ENCODE data around the gene PIM2. TPM values are rescaled to one million over a fixed set of nuclear protein-coding genes. Genes with fewer than 3 reads are reported as not detected.

The PIM2 gene
- total RNA-seq, 1 experiment from 2014 or later = 25.6 TPM

DNA sequence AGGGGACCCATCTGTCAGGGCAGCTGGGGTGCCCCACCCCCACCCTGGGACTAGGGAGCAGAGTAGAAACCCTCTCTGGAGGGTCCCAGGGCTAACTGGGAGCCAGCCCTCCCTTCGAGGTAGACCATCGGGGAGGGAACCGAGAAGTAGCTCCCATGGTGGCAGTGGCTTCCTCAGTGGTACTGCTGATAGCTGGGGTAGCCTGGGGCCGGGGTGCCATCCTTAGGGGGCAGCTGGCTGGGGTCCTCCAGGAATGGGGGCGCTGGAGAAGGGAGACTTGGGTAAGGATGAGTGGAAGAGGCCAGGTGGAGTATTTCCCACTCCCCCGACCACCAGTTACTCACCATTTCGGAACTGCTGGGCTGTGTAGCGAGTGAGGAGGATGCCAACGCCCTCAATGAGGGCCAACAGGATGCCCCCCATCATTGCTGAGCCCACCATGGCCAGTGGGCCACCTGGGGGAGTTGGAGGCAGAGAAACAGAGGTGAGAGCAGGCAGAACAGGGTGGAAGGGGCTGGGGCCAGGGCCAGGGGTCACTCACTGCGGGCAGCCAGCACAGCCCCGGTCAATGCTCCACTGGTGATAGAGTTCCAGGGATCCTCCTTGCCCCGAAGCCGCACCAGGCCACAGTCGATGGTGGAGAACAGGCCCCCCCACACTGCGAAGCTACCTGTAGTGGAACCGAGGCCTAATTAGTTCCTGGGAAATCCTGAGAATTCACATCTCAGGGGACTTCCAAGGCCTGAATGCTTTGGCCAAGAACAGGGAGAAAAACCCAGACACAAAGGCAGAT is 25.1 kb downstream of the PIM2 start:
- Histone ChIP-seq H3K9me2 (replicated peaks; ENCODE audit: low read length) (no peaks in the 10 kb centered on the region), H3F3A (ENCODE audit: low read length, unreplicated experiment) (no peaks in the 10 kb centered on the region), H3K9ac (ENCODE audit: low read length) (no peak overlapping the region), H3K36me3 (ENCODE audit: low read depth, low read length) (no peaks in the 10 kb centered on the region; the same call in 1 of the 2 replicates), H3K9me3 (ENCODE audit: low read length) (no peaks in the 10 kb centered on the region), H3K79me2 (ENCODE audit: low read length) (peaks cover 36% of the 10 kb centered on the region), H3K27me3 (ENCODE audit: low read length) (no peaks in the 10 kb centered on the region), H3K4me2 (ENCODE audit: low read length) (no peak overlapping the region), H3K4me3 (ENCODE audit: low read length) (no peak overlapping the region), H2AFZ (ENCODE audit: low read length) (no peak overlapping the region), H3K4me1 (ENCODE audit: insufficient read depth, low read length) (peaks cover 15% of the 10 kb centered on the region; the same call in 1 of the 2 replicates), H3K27ac (ENCODE audit: low read length) (no peak overlapping the region), H4K20me1 (ENCODE audit: low read length) (no peaks in the 10 kb centered on the region)
- ATAC-seq = no peak
- TF ChIP-seq EZH2phosphoT487 (IDR thresholded peaks at IDR 0.05; ENCODE audit: borderline replicate concordance, low read length) (no peak), EZH2 (IDR thresholded peaks at IDR 0.05; ENCODE audit: low read length, unreplicated experiment) (no peak)
- TF ChIP-seq, protein P1, sequence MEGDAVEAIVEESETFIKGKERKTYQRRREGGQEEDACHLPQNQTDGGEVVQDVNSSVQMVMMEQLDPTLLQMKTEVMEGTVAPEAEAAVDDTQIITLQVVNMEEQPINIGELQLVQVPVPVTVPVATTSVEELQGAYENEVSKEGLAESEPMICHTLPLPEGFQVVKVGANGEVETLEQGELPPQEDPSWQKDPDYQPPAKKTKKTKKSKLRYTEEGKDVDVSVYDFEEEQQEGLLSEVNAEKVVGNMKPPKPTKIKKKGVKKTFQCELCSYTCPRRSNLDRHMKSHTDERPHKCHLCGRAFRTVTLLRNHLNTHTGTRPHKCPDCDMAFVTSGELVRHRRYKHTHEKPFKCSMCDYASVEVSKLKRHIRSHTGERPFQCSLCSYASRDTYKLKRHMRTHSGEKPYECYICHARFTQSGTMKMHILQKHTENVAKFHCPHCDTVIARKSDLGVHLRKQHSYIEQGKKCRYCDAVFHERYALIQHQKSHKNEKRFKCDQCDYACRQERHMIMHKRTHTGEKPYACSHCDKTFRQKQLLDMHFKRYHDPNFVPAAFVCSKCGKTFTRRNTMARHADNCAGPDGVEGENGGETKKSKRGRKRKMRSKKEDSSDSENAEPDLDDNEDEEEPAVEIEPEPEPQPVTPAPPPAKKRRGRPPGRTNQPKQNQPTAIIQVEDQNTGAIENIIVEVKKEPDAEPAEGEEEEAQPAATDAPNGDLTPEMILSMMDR (conservative IDR thresholded peaks at IDR 0.05; ENCODE audit: low read depth, low read length) = no peak
- BruUV-seq (replicated peaks) = no TSS peak
- CTCF ChIA-PET = interaction anchor here (0.7 kb wide), 1 partner anchor 245 kb away, joined by 3 read pairs; no protein-coding TSS in a partner anchor
- intact Hi-C loops (cut with micrococcal nuclease) = no loop called here
- DNase-seq = no peak
- POLR2A ChIA-PET (ENCODE audit: unreplicated experiment) = no interaction called here

DNA sequence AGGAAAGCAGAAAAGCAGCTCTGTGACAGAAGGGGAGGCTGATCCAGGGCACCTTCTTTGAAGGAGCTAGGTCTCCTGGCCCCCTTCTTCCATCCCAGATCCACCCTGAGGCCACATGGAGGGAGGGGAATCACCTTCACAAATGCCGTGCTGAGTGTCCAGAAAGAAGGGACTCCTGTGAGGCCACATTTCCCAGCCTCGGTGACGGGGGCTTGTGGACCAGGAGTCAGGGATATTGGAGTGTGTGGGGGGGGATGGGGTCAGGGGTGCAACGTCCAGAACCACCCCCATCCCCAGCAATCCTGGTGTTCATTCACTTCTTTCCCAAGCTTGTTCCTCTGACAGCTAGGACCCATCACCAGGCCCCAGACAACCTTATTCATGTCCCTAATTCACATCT is 25.9 kb downstream of the PIM2 start:
- H3K9ac ChIP-seq (ENCODE audit: low read length) = no peak overlapping the region
- CTCF ChIA-PET = interaction anchor here (0.6 to 0.7 kb wide), 2 partner anchors 36 to 244 kb away, joined by 3 read pairs; no protein-coding TSS in a partner anchor
- DNase-seq (no peak), ATAC-seq (no peak)
- H4K20me1 ChIP-seq (ENCODE audit: low read length) = no peaks in the 10 kb centered on the region
- no peaks in the 10 kb centered on the region for H3K9me2 ChIP-seq (replicated peaks; ENCODE audit: low read length)
- no peak overlapping the region for H3K27ac ChIP-seq (ENCODE audit: low read length)
- intact Hi-C loops (cut with micrococcal nuclease) = no loop called here
- H3K4me3 ChIP-seq (ENCODE audit: low read length) = no peak overlapping the region
- no peaks in the 10 kb centered on the region for H3K27me3 ChIP-seq (ENCODE audit: low read length)
- no peak overlapping the region for H2AFZ ChIP-seq (ENCODE audit: low read length)
- no peak overlapping the region for H3K4me2 ChIP-seq (ENCODE audit: low read length)
- H3F3A ChIP-seq (ENCODE audit: low read length, unreplicated experiment) = no peaks in the 10 kb centered on the region
- H3K9me3 ChIP-seq (ENCODE audit: low read length) = no peaks in the 10 kb centered on the region
- peaks cover 29% of the 10 kb centered on the region for H3K79me2 ChIP-seq (ENCODE audit: low read length)
- TF ChIP-seq EZH2 (IDR thresholded peaks at IDR 0.05; ENCODE audit: low read length, unreplicated experiment) (no peak), EZH2phosphoT487 (IDR thresholded peaks at IDR 0.05; ENCODE audit: borderline replicate concordance, low read length) (no peak)
- TF ChIP-seq, protein P1 (conservative IDR thresholded peaks at IDR 0.05; ENCODE audit: low read depth, low read length) = no peak
- H3K4me1 ChIP-seq (ENCODE audit: insufficient read depth, low read length) = peaks cover 15% of the 10 kb centered on the region; the same call in 1 of the 2 replicates
- POLR2A ChIA-PET (ENCODE audit: unreplicated experiment) = interaction anchor here (0.6 kb wide), 1 partner anchor 91 kb away, joined by 3 read pairs; the partner anchor contains the start of gene HDAC6
- no peaks in the 10 kb centered on the region; the same call in 1 of the 2 replicates for H3K36me3 ChIP-seq (ENCODE audit: low read depth, low read length)
- BruUV-seq (replicated peaks) = no TSS peak

Measured in PC-3 (cell line).